HepG2 (cell line): ENCODE measurements around the gene PPP2R5C.

Experiments used
- TBP ChIP-seq: sonication (generic); formaldehyde crosslinking; IDR thresholded peaks from 2 replicates; pipeline ENCODE4 v1.5.0; 2020; ENCODE audit warnings: missing genetic modification reagents
- ZBTB42 ChIP-seq: sonication (generic); formaldehyde crosslinking; IDR thresholded peaks from 2 replicates; pipeline ENCODE4 v1.5.0; 2020; ENCODE audit warnings: mild to moderate bottlenecking, missing genetic modification reagents
- ZNF263 ChIP-seq: sonication (generic); formaldehyde crosslinking; IDR thresholded peaks from 2 replicates; pipeline ENCODE4 v1.4.0; 2020; ENCODE audit warnings: missing genetic modification reagents
- ZSCAN21 ChIP-seq: sonication (generic); formaldehyde crosslinking; IDR thresholded peaks from 2 replicates; pipeline ENCODE4 v1.8.0; 2022; ENCODE audit warnings: mild to moderate bottlenecking, missing genetic modification reagents, moderate library complexity, borderline replicate concordance

GRCh38 chr14:101918065-101918989 lies 156.8 kb downstream of the PPP2R5C start:
- TF ChIP-seq ZBTB42 (CRISPR knock-in tag) (no peak), ZNF263 (CRISPR knock-in tag) (no peak), TBP (CRISPR knock-in tag) (no peak), ZSCAN21 (CRISPR knock-in tag) (no peak)
